ENCODE results near the gene GLRA2. TPM values are rescaled to one million over a fixed set of nuclear protein-coding genes. Genes with fewer than 3 reads are reported as not detected.
A peak's percentile ranks its signal among the peaks of the same experiment; 100 is the strongest.

GLRA2 gene
- total and polyA plus RNA-seq, 10 of the 15 experiments (the other 5 are each of a cell fraction or from before 2014, with no cell fraction given), result 0.01 TPM; not detected in 9

DNA sequence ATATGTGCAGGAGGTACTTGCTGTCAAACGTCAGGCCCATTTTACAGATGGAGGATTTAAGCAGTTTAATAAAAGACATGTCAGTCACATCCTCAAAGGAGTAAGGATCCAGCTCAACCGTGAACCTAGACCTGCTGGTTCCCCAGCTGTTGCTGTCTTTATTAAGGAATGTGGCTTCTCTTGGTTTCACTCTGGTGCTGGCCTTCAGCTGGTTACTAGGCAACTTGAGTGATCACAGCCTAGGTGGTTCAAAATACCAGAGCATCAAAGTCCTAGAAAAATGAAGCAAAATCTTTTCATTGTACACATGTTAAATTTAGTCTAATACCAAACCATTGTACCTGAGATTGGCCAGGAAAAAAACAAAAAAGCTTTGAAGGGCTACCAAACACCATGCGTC lies 32.7 kb upstream of the GLRA2 start (continued):
- TF ChIP-seq, protein P1, sequence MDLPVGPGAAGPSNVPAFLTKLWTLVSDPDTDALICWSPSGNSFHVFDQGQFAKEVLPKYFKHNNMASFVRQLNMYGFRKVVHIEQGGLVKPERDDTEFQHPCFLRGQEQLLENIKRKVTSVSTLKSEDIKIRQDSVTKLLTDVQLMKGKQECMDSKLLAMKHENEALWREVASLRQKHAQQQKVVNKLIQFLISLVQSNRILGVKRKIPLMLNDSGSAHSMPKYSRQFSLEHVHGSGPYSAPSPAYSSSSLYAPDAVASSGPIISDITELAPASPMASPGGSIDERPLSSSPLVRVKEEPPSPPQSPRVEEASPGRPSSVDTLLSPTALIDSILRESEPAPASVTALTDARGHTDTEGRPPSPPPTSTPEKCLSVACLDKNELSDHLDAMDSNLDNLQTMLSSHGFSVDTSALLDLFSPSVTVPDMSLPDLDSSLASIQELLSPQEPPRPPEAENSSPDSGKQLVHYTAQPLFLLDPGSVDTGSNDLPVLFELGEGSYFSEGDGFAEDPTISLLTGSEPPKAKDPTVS (IDR thresholded peaks at IDR 0.05; ENCODE audit: low read depth, low read length), result no peak
- TF ChIP-seq SRF (IDR thresholded peaks at IDR 0.05; ENCODE audit: low read depth in 2 of 2, low read length in 2 of 2) (no peak), CREB1 (IDR thresholded peaks at IDR 0.05; ENCODE audit: low read depth) (no peak), HCFC1 (IDR thresholded peaks at IDR 0.05; ENCODE audit: low read length) (no peak)

DNA sequence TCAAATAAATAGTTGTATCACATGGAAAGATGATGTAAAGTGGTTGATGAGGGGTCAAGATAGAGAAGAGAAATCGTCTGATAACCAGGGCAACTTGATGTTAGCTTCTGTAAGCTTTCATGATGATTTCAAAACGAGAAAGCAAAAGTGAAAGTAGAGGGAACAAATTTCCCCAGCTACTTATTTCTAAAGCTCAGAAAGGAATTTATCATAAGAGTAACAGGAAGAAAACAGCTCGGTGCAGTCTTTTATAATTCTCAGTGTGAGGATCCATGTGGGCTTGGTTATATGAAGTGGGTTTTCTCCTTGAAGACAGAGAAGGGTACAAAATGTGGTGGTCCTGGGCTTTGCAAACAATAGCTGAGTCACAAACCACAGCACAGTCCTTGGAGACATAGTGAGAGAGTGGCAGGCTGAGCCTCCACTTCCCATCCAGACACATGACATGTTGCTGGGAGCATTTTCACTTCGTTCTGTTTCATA lies 32.1 kb upstream of the GLRA2 start:
- H3K9ac ChIP-seq (ENCODE audit: control insufficient read depth, insufficient read depth, low read length), result no peak overlapping the region
- no peaks in the 10 kb centered on the region; the same call in 2 of the 3 replicates for H3K9me3 ChIP-seq (replicated peaks; ENCODE audit: control insufficient read depth, insufficient read depth, low read length)
- no peaks in the 10 kb centered on the region for H3K27me3 ChIP-seq (replicated peaks in 1 of 2; ENCODE audit: control insufficient read depth in 2 of 2, insufficient read depth in 2 of 2, low read length in 1 of 2)
- RAD21 ChIA-PET (ENCODE audit: unreplicated experiment), result interaction anchor here (0.9 to 1.8 kb wide), 4 partner anchors 32 to 746 kb away, joined by 3 to 6 read pairs (median 3); partner anchors contain the start of gene GLRA2
- no TSS peak for BruUV-seq (replicated peaks)
- H3K27ac ChIP-seq (ENCODE audit: control insufficient read depth, insufficient read depth), result peak overlapping the region; percentile 32
- in situ Hi-C loops (cut with MboI), result no loop called here
- ATAC-seq (peak; percentile 90), FAIRE-seq (peak; percentile 35), DNase-seq (ENCODE audit: low read depth, low spot score) (peak; percentile 12)
- H3K36me3 ChIP-seq (ENCODE audit: control insufficient read depth in 2 of 2, insufficient read depth in 2 of 2, low read length in 1 of 2), result no peaks in the 10 kb centered on the region
- H3K4me1 ChIP-seq (ENCODE audit: control insufficient read depth, insufficient read depth, low read length), result no peaks in the 10 kb centered on the region
- intact Hi-C loops (cut with micrococcal nuclease; ENCODE audit: unreplicated experiment), result no loop called here
- H2AFZ ChIP-seq (ENCODE audit: control insufficient read depth, low read depth, low read length), result peak overlapping the region; percentile 55
- WGBS (ENCODE audit: insufficient coverage, insufficient replicate concordance, low lambda C conversion rate, missing lambda C conversion rate), result 3% methylated on average over 4 of the region's 4 CpGs
- POLR2A ChIA-PET, result interaction anchor here (1.2 kb wide), 1 partner anchor 12 kb away, joined by 3 read pairs; no protein-coding TSS in a partner anchor
- H3K79me2 ChIP-seq (ENCODE audit: control insufficient read depth, insufficient read depth, low read length), result no peaks in the 10 kb centered on the region
- CTCF ChIA-PET, result interaction anchor here (1.0 to 3.3 kb wide), 4 partner anchors 9 to 646 kb away, joined by 3 to 19 read pairs (median 4); partner anchors contain the start of gene GLRA2
- peak overlapping the region; percentile 20; the same call in 1 of the 2 replicates for H3K4me3 ChIP-seq
- SMC1A ChIA-PET (ENCODE audit: uncharacterized antibody, unreplicated experiment), result interaction anchor here (0.7 to 2.1 kb wide), 10 partner anchors 9 to 179 kb away, joined by 3 to 7 read pairs (median 4); no protein-coding TSS in a partner anchor
- no peaks in the 10 kb centered on the region for H4K20me1 ChIP-seq (ENCODE audit: control insufficient read depth, insufficient read depth)
- peak overlapping the region; percentile 12; the same call in 1 of the 2 replicates for H3K4me2 ChIP-seq (ENCODE audit: control insufficient read depth, insufficient read depth)
- no peak for TF ChIP-seq ZNF24 (IDR thresholded peaks at IDR 0.05)
- TF ChIP-seq EED (IDR thresholded peaks at IDR 0.05; ENCODE audit: low read depth), result no peak
- no peak for TF ChIP-seq HDAC6 (IDR thresholded peaks at IDR 0.05; ENCODE audit: unreplicated experiment)
- TF ChIP-seq PAX8 (IDR thresholded peaks at IDR 0.05), result no peak
- TF ChIP-seq, protein P2, sequence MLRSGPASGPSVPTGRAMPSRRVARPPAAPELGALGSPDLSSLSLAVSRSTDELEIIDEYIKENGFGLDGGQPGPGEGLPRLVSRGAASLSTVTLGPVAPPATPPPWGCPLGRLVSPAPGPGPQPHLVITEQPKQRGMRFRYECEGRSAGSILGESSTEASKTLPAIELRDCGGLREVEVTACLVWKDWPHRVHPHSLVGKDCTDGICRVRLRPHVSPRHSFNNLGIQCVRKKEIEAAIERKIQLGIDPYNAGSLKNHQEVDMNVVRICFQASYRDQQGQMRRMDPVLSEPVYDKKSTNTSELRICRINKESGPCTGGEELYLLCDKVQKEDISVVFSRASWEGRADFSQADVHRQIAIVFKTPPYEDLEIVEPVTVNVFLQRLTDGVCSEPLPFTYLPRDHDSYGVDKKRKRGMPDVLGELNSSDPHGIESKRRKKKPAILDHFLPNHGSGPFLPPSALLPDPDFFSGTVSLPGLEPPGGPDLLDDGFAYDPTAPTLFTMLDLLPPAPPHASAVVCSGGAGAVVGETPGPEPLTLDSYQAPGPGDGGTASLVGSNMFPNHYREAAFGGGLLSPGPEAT (IDR thresholded peaks at IDR 0.05; ENCODE audit: low read depth), result 0 out of 2 replicates have a peak, but pooled peaks have one; percentile 24
- TF ChIP-seq, protein P3, sequence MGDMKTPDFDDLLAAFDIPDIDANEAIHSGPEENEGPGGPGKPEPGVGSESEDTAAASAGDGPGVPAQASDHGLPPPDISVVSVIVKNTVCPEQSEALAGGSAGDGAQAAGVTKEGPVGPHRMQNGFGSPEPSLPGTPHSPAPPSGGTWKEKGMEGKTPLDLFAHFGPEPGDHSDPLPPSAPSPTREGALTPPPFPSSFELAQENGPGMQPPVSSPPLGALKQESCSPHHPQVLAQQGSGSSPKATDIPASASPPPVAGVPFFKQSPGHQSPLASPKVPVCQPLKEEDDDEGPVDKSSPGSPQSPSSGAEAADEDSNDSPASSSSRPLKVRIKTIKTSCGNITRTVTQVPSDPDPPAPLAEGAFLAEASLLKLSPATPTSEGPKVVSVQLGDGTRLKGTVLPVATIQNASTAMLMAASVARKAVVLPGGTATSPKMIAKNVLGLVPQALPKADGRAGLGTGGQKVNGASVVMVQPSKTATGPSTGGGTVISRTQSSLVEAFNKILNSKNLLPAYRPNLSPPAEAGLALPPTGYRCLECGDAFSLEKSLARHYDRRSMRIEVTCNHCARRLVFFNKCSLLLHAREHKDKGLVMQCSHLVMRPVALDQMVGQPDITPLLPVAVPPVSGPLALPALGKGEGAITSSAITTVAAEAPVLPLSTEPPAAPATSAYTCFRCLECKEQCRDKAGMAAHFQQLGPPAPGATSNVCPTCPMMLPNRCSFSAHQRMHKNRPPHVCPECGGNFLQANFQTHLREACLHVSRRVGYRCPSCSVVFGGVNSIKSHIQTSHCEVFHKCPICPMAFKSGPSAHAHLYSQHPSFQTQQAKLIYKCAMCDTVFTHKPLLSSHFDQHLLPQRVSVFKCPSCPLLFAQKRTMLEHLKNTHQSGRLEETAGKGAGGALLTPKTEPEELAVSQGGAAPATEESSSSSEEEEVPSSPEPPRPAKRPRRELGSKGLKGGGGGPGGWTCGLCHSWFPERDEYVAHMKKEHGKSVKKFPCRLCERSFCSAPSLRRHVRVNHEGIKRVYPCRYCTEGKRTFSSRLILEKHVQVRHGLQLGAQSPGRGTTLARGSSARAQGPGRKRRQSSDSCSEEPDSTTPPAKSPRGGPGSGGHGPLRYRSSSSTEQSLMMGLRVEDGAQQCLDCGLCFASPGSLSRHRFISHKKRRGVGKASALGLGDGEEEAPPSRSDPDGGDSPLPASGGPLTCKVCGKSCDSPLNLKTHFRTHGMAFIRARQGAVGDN (IDR thresholded peaks at IDR 0.05), result no peak
- TF ChIP-seq HDAC2 (IDR thresholded peaks at IDR 0.05), result no peak
- TF ChIP-seq IKZF2 (IDR thresholded peaks at IDR 0.05), result no peak
- TF ChIP-seq ATF7 (IDR thresholded peaks at IDR 0.05; ENCODE audit: low read depth), result 0 out of 2 replicates have a peak, but pooled peaks have one; percentile 33
- TF ChIP-seq TARDBP (IDR thresholded peaks at IDR 0.05; ENCODE audit: borderline replicate concordance), result no peak
- TF ChIP-seq HCFC1 (IDR thresholded peaks at IDR 0.05; ENCODE audit: low read length), result no peak
- no peak for TF ChIP-seq JUND (IDR thresholded peaks at IDR 0.05; ENCODE audit: low read depth, low read length)
- TF ChIP-seq MEF2B (IDR thresholded peaks at IDR 0.05; ENCODE audit: partially characterized antibody, poor library complexity, severe bottlenecking), result peak; percentile 45
